ENCODE data around the gene KIF26B.

Gene KIF26B

GRCh38 chr1:245404952-245405351 is 250.2 kb downstream of the KIF26B start:
- no peak overlapping the region for H3K4me3 ChIP-seq (ENCODE audit: low read depth, low read length)
- DNase-seq: peak; percentile 30
- no peaks in the 10 kb centered on the region for H3K36me3 ChIP-seq
- no peak for TF ChIP-seq CTCF (IDR thresholded peaks at IDR 0.05; ENCODE audit: low read depth, low read length)
- no peaks in the 10 kb centered on the region for H3K9me3 ChIP-seq (ENCODE audit: severe bottlenecking)
- H3K27me3 ChIP-seq (ENCODE audit: insufficient read depth, low read depth, severe bottlenecking): no peaks in the 10 kb centered on the region
- H3K27ac ChIP-seq: no peak overlapping the region

GRCh38 chr1:245406426-245406825 is 251.6 kb downstream of the KIF26B start:
- Histone ChIP-seq H3K36me3 (no peaks in the 10 kb centered on the region), H3K27me3 (ENCODE audit: insufficient read depth, low read depth, severe bottlenecking) (no peaks in the 10 kb centered on the region), H3K4me3 (ENCODE audit: low read depth, low read length) (no peak overlapping the region), H3K9me3 (ENCODE audit: severe bottlenecking) (no peaks in the 10 kb centered on the region), H3K27ac (no peak overlapping the region)
- no peak for DNase-seq
- no peak for TF ChIP-seq CTCF (IDR thresholded peaks at IDR 0.05; ENCODE audit: low read depth, low read length)

GRCh38 chr1:245407983-245408382 is 253.2 kb downstream of the KIF26B start:
- no peaks in the 10 kb centered on the region for H3K36me3 ChIP-seq
- DNase-seq: no peak
- TF ChIP-seq CTCF (IDR thresholded peaks at IDR 0.05; ENCODE audit: low read depth, low read length): no peak
- H3K4me3 ChIP-seq (ENCODE audit: low read depth, low read length): no peak overlapping the region
- H3K9me3 ChIP-seq (ENCODE audit: severe bottlenecking): no peaks in the 10 kb centered on the region
- H3K27ac ChIP-seq: no peak overlapping the region
- no peaks in the 10 kb centered on the region for H3K27me3 ChIP-seq (ENCODE audit: insufficient read depth, low read depth, severe bottlenecking)

GRCh38 chr1:245409341-245410195 is 254.8 kb downstream of the KIF26B start:
- TF ChIP-seq CTCF (IDR thresholded peaks at IDR 0.05; ENCODE audit: low read depth, low read length): no peak
- Histone ChIP-seq H3K36me3 (no peaks in the 10 kb centered on the region), H3K4me3 (ENCODE audit: low read depth, low read length) (no peak overlapping the region), H3K9me3 (ENCODE audit: severe bottlenecking) (no peaks in the 10 kb centered on the region), H3K27me3 (ENCODE audit: insufficient read depth, low read depth, severe bottlenecking) (no peaks in the 10 kb centered on the region), H3K27ac (no peak overlapping the region)
- DNase-seq: no peak

- TF ChIP-seq CTCF (IDR thresholded peaks at IDR 0.05; ENCODE audit: low read depth, low read length): no peak
- Histone ChIP-seq H3K27ac (no peak overlapping the region), H3K4me3 (ENCODE audit: low read depth, low read length) (no peak overlapping the region), H3K27me3 (ENCODE audit: insufficient read depth, low read depth, severe bottlenecking) (no peaks in the 10 kb centered on the region), H3K36me3 (no peaks in the 10 kb centered on the region), H3K9me3 (ENCODE audit: severe bottlenecking) (no peaks in the 10 kb centered on the region)
- DNase-seq: no peak
These were observed 256.7 kb downstream of the KIF26B start for GRCh38 chr1:245411245-245412036.

Data from WERI-Rb-1 (cell line).